Activated effector memory CD4-positive, alpha-beta T cell treated with Interleukin-2 at 50 U/mL for 16 hours (primary cell): ENCODE measurements around the gene CD40.

Source experiments
- DNase-seq: peaks from one replicate; pipeline ENCODE4 v3.0.0-alpha.2; 2020

Gene CD40

DNA sequence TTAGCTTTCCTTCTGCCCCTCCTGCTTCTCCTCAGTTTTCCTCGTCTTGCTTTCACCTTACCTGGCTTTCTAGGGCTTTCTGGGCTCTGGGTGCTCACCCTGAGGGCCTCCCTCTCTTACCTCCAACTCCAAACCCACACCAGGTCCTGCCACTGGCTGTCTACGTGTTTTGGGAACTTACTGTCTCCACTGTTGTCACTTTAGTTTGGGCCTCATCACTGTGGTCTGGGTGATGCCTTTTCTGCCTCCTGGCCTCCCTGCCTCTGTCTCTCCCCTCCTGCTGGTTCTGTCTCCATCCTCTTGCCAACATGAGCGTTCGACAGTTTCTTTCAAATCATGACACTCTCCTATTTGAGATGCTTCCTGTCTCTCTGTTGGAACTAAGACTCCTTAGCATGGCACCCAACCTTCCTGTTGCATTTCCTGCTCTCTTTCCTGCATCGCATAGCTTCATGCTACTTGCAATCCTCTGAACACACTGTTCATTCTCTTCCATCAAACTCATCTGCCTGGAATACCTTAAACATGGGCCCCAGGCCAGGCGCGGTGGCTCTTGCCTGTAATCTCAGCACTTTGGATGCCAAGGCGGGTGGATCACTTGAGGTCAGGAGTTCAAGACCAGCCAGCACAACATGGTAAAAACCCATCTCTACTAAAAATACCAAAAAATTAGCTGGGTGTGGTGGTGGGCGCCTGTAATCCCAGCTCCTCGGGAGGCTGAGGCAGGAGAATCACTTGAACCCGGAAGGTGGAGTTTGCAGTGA lies 5.5 kb downstream of the CD40 start:
- DNase-seq: no peak

DNA sequence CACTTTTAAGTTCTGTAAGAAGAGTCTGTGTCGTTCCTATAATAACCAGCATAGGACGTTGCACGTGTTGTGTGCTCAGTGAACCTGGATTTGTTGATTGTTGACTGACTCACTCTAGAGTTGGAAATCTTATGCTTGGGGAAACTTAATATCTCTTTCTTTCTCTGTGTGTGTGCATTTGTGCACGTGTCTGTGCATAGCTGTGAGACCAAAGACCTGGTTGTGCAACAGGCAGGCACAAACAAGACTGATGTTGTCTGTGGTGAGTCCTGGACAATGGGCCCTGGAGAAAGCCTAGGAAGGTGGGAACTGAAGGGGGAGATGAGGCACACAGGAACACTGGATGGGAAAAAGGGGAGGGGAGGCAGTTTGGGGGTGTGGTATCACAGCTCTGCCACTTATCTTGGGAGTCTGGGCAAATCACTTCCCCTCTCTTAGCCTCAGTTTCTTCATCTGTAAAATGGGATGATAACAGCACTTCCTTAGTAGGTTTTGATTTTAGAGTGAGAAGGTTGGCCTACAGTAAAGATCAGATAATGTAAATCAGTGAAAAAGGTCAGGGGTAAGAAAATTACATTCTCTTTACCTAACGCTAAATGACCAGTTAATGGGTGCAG lies 8.4 kb downstream of the CD40 start:
- DNase-seq: no peak

DNA sequence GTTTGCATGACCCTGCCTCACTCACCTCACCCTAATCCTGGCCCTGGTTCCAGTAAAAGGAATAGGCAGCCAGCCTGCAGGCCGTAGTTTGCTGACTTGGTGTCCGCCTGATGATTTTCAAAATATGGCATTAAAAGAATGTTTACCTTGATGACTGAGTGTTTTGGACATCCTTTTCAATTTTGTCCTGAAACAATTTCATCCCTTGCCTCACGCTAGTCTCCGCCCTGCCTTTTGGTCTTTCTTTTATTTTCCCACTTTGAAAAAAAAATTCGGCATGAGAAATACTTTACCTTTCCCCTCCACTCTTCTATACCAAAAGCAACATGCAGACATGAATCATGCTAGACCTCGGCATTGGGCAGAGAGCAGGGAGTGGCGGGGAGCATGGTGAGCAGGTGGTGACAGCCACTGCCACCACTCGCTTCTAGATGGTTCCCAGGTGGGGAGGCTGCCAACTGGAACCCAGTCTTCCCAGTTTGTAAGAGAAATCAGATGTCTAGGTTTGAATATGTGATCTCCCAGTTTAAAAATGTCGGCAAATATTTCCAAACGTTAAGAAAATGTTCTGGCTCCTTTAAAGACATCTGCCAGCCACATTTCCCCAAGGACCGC lies 9.4 kb downstream of the CD40 start:
- no peak for DNase-seq

DNA sequence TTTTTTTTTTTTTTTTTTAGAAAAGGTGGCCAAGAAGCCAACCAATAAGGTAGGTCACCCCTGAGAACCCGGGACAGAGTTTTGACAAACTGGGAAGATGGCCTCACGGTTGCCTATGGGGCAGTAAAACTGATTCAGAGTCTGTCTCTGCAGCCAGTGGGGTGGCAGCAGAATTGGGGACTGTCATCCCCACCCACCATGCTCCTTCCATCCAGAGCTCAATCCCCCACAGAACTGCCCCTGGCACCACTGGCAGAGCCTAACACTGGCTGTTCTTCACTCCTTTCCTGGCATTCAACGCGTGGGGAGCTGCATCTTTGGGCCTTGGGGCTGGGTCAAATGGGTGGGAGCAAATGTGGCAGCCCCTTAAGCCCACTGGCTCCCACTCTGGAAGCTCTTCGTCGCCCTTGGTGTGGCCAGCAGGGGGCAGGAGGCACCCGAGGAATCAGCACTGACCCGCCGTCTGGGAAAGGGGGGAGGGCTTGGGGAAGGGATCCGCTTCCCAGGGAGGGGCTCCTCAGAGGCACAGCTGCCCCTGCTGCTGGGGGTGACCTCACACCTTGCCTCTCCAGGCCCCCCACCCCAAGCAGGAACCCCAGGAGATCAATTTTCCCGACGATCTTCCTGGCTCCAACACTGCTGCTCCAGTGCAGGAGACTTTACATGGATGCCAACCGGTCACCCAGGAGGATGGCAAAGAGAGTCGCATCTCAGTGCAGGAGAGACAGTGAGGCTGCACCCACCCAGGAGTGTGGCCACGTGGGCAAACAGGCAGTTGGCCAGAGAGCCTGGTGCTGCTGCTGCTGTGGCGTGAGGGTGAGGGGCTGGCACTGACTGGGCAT lies 10.4 kb downstream of the CD40 start:
- DNase-seq: no peak

DNA sequence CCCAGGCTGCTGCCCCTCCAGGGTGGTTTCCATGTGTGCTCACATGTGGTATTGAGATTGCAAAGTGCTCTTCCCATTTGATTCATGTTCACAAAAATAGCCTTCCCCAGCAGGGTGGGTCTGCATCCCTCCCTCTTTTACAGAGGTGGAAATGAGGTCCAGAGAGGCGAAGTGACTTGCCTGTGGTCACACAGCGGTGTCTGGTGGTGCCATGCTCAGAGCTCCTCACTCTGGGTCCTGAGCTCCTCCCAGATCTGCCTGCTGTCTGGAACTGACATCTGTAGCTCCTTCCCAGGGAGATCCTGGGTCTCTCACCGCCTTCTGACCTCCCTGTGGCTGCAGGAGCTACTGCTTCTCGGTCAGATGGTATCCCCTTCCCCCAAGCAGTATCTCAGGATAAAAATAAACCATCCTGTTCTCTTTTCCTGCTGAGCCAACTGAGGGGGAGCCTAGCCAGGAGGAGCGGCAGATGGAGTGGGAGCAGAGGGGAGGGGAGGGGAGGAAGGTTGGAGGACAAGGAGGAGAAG lies 11.9 kb downstream of the CD40 start:
- no peak for DNase-seq

DNA sequence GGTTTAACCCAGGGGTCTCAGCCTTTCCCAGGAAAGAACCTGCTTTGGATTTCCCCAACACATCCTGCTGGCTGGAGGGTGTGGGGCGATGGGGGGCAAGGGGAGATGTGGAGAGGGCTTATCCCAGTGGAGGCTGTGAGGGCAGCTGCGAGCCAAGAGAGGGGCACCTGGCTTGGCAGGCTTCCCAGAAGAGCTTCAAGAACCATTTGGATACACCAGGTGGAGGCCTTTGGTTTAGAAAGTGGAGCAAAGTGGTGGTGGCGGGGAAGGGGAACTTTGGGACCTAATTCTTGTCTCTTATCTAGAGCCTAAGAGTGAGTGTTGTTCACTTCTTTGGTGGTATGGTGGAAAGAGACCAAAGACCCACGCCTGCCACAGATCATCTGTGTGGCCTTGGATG lies 12.4 kb downstream of the CD40 start:
- no peak for DNase-seq

DNA sequence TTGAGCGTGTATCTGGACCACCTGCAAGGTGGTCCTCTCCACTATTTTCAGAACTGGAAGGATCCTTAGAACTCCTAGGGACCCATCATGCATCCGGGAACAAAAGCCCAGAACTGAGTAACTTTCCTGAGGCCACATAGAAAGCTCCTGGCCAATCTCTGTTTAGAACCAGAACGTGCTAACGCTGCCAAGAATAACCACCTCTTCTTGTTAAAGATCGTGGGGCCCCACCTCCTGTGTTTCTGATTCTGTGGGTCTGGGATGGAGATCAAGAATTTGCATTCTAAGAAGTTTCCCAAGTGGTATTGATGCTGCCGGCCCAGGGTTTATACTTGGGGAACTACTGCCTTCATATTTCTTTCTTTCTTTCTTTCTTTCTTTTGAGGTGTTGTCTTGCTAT lies 13.3 kb downstream of the CD40 start:
- DNase-seq: no peak

DNA sequence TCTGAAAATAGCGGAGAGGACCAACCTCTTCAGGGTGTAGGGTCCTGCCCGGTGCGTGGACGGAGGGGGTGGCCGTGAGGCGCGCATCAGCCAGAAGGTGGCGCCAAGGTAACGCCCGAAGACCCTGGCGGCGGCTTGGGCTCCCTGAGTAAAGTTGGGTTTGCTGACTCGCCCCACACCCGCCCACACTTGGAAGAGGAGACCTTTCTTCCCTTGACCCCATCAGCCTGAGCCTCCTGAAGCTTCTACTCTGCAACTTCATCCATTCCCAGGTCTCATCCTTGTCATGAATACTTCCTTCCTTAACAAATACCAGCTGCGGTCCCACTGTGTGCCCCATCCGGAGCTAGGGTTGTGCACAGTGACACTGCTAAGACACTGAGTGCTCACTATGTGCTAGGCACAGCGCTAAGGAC lies 14.6 kb downstream of the CD40 start:
- DNase-seq: peak; percentile 25

DNA sequence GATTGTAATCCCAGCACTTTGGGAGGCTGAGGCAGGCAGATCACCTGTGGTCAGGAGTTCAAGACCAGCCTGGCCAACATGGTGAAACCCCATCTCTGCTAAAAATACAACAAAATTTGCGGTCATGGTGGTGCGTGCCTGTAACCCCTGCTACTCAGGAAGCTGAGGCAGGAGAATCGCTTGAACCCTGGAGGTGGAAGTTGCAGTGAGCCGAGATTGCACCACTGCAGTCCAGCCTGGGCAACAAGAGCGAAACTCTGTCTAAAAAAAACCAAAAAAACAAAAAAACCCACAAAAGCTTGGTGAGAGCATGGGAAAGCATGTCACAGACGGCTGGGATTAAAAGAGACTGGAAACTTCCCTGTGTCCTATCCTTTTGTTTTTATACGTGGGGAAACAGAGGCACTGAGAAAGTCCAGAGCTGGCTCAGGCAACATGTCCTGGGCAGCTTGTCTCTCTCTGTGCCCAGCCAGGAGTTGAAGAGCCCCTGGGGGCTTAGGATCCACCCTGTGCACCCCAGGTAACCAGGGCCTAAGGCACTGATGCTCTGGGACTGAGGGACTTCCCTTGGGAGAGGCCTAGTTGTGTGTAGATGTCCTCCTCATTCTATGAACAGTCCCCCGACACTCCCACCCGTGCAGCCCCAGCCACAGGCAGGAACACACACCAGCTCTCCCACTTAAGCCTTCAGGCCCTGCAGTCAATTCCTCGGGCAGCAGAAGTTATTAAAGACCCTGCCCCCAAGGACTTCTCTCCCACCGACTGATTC lies 16.0 kb downstream of the CD40 start:
- no peak for DNase-seq

- no peak for DNase-seq
Observed at GRCh38 chr20:46134716-46135115, 16.6 kb downstream of the CD40 start.

GRCh38 chr20:46135856-46136633 lies 17.9 kb downstream of the CD40 start:
- no peak for DNase-seq

DNA sequence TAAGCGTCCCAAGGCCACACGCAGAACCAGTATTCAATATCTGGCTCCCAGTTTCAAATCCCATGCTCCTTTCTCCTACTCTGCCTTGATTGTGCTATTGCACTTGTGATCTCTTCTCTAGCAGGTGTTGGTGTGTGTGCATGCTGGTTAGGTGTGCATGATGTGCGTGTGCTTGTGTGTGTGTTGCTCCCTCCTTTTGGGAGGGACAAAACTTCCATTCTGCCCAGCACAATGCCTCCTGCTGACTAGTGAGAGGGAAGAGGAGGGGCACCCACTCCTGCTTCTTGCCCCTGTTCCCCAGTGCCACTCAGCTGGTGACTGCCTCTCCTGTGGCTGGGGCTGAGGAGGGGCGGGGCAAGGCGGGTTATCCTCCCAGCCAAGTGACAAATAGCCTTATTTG lies 19.7 kb downstream of the CD40 start:
- DNase-seq: no peak

DNA sequence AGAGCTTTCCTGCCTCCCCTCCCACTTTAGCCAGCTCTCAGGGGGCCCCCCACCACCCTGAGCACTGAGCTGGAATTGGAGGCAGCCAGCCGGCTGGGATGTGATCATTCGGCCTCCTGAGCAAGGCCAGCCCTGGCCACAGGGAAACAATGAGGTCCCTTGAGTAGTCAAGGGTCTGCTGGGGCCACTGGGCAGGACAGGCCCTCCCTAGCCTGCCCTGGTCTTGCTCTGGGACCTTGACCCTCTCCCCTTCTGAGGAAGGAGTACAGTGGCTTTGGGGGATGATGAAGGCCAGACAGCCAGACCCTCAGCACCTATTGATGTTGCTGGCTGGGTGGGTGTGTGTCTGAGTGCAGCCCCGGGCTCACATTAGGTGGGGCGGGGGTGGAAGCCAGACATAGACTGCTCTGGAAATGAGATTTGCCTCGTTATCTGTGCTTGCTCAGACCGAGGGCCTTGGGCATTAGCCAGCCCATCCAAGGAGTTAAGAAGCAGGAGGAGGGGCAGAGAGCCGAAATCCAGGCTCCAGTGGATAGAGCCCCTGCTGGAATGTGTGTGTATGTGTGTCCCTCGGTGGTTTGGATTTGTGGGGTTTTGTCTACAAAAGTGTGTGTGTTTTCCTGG lies 21.3 kb downstream of the CD40 start:
- DNase-seq: no peak

DNA sequence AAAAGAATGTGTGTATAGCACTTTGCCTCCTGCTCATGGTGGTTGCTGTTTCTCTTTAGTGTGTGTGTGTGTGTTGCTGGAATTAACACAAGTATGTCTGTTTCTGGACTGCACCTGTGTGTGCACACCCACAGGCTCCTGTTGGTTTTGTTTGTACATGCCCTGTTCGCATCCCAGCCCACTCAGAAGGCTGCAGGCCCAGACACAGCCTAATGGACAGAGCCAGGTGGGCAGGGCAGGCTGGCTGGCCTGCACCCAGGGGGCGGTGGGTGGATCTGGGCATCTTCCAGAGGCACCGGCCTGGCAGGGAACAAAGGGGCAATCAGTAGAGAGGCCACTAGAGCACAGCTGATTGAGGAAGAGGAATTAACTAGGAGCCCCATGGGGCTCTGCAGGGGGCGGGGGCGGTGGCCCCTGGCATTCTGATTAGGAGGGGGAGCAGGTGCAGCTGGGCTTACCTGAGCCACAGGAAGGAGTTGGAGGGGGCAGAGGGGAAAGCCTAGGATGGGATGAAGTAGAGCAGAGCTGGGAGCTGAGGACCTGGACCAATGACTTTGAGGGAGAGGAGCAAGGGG lies 21.9 kb downstream of the CD40 start:
- no peak for DNase-seq

- no peak for DNase-seq
Observed at GRCh38 chr20:46142124-46142523, 24.0 kb downstream of the CD40 start.

DNA sequence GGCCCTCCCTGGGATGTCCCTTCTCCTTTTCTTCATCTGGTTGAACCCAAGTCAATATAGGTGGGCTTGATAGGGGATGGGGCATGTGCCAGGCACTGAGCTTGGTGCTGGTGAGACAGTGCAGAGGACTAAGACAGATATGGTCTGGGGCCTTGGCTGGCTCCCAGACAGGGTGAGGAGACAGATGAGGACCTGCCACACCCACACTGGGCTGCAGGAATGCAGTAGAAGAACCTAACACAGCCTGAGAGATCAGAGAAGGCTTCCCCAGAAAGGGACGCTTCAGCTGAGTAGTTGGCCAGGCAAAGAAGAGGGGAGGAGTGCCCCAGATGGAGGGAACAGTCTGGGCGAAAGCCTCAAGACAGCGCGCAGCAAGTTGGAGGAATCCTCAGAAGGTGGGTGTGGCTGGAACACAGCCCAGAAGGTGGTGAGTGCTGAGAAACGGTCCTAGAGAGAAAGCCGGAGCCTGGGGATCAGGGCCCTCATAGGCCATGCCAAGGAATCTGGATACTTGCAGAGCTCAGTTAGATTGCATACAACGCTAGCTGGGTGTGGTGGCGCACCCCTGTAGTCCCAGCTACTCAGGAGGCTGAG lies 26.4 kb downstream of the CD40 start:
- no peak for DNase-seq

DNA sequence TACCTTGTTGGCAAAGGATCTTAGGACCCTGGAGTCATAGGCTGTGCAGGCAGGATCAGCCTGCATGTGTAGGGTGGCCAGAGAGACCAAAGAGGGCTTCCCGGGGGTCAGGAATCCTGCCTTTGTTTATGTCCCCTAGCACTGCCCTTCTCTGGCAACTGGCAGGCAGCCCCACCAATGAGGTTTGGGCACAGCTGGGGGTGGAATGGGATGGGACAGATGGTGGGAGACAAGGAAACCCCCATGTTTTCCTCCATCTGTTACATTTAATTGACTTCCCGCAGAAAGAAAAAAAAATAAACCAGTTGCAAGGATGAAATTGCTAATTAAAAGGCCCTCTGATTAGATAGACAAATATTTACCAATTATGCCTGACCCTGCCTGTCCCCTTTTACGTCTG lies 27.6 kb downstream of the CD40 start:
- no peak for DNase-seq

DNA sequence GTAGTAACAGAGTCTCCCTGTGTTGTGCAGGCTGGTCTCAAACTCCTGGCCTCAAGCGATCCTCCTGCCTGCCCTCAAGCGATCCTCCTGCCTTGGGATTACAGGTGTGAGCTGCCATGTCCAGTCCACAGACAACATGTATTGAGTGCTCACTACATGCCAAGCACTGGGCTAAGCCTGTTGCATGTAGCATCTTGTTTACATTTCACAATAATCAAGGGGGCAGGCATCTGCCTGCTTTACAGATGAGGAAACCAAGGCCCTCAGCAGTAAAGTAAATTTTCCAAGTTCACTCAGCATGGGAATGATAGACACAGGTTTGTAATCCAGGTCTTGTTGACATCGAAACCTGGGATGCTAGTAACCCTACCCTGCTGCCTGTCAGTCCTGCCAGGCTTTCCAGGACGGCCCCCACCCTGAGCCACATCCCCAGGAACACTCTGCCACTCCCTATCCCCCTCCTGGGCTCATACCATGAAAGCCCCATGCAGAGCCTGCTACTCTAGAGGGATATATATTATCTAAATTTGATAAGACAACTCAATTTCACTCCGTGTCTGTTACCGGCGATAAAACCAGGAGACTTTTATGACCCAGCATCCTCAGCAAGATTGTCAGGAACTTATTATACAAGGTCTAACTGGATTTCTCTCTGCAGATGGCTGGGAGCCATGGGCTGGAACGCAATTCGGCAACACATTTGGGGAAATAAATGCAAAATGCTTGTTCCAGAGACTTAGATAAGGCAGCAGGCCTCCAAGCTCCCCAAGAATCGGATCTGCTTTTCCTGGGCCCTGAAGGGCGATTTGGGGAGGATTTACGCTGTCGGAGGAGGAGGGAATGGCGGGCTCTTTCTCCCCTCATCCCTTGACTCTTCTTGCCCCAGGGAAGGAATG lies 30.4 kb downstream of the CD40 start:
- no peak for DNase-seq

DNA sequence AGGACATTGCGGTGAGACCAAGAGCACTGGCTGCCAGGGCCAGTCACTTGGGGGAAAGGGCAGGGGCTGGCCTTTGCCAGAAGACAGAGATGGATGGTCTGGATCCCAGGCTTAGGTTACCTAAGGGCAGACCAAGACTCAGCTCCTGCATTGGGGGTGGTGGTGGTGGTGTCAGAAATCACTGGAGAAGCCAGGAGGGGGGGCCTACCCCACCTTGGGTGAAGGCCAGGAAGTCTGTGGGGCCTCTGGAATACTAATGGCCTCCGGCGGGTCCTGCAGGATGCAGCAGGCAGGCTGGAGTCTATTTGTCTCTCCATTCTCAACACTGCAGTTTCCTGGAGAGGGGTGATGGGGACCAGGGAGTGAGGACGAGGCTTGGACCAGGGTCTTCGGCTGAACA lies 32.8 kb downstream of the CD40 start:
- no peak for DNase-seq
